ENCODE results near the gene GALE. TPM values are rescaled to one million over a fixed set of nuclear protein-coding genes. Genes with fewer than 3 reads are reported as not detected.

Gene GALE
- total and polyA plus RNA-seq, 2 of the 4 experiments (the other 2 are of a cell fraction) = 31.7 to 39.9 TPM

DNA sequence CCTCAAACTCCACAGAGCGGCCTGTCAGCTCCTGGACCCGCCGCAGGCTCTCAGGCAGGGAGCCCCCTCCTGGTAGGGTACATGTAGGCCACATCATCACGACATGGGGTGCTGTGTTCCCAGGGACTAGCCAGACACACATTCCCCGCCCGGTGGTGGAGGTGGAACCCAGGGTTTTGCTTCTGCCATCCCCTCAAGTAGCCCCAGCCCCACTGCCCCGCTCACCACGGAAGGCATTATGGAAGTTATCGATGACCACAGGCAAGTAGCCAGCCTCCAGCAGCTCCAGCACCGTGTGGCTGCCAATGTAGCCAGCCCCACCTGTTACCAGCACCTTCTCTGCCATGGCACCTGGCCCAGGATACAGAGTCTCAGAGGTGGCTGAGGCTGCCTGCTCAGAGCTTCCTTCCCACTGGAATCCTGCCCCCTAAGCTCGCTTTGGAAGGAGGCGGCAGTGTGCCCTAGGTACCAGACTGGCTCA is 1.9 kb downstream of the GALE start:
- no peaks in the 10 kb centered on the region for H3K27me3 ChIP-seq (ENCODE audit: control insufficient read depth, insufficient read depth, low read length)
- CTCF ChIA-PET = no interaction called here

More for the DNA sequence above, 1.9 kb downstream of the GALE start:
- H4K8ac ChIP-seq (ENCODE audit: low read depth in 2 of 2, low read length in 2 of 2) = peak overlapping the region in 1 of 2 experiments; percentile 96; a peak in 1 of 4 replicates
- no peak overlapping the region for H3K23ac ChIP-seq (ENCODE audit: low read depth, low read length)
- no peak overlapping the region; the same call in 1 of the 2 replicates for H2BK120ac ChIP-seq (ENCODE audit: low read depth, low read length)
- no peak overlapping the region for H3K9ac ChIP-seq (ENCODE audit: low read depth, low read length)
- H3K56ac ChIP-seq (ENCODE audit: extremely low read depth, insufficient read depth, low read length) = no peak overlapping the region
- WGBS, 2 experiments (ENCODE audit: extremely low coverage in 2 of 2, insufficient read length in 1 of 2) = 80% methylated on average over 2 of the region's 12 CpGs; no CpG with 5 or more reads in 1 of the 2 experiments
- H3K18ac ChIP-seq (ENCODE audit: low read depth, low read length) = no peak overlapping the region
- no peak overlapping the region for H3K27ac ChIP-seq (ENCODE audit: insufficient read depth, low read length)
- POLR2A ChIA-PET (ENCODE audit: unreplicated experiment) = no interaction called here
- 0 out of 2 replicates have a peak overlapping the region, but pooled peaks have one; percentile 43 for H2AK5ac ChIP-seq (ENCODE audit: low read depth, low read length)
- H3K14ac ChIP-seq (replicated peaks; ENCODE audit: low read depth, low read length) = no peak overlapping the region
- no peak overlapping the region for H4K5ac ChIP-seq (ENCODE audit: low read depth, low read length)
- in situ Hi-C loops (cut with MboI; ENCODE audit: low sequenced_read_pairs) = no loop called here
- peaks cover 25% of the 10 kb centered on the region for H3K36me3 ChIP-seq (ENCODE audit: control insufficient read depth, insufficient read depth, low read length)
- H3K4ac ChIP-seq (ENCODE audit: low read depth, low read length) = no peak overlapping the region
- H3K9me1 ChIP-seq (ENCODE audit: insufficient read depth, low read length) = peaks cover 6% of the 10 kb centered on the region; the same call in 1 of the 2 replicates
- no peak overlapping the region for H2BK15ac ChIP-seq (ENCODE audit: low read depth, low read length)
- H3K4me1 ChIP-seq (ENCODE audit: control insufficient read depth, insufficient read depth, low read length) = peaks cover 7% of the 10 kb centered on the region; the same call in 1 of the 2 replicates
- no TSS peak for BruUV-seq (replicated peaks)
- H3K4me2 ChIP-seq (ENCODE audit: low read depth, low read length) = no peak overlapping the region
- H2AK9ac ChIP-seq (replicated peaks; ENCODE audit: low read depth, low read length, poor library complexity) = peak overlapping the region; percentile 42
- ATAC-seq (ENCODE audit: low read depth) (no peak), DNase-seq (no peak)
- H2BK20ac ChIP-seq (ENCODE audit: low read depth, low read length) = no peak overlapping the region
- H3K9me3 ChIP-seq (ENCODE audit: control insufficient read depth, insufficient read depth, low read length) = no peaks in the 10 kb centered on the region
- no peak overlapping the region for H3K4me3 ChIP-seq (ENCODE audit: insufficient read depth, low read depth, low read length)
- dilution Hi-C loops (cut with HindIII; ENCODE audit: low sequenced_read_pairs, unreplicated experiment) = no loop called here
- no peak overlapping the region for H2AFZ ChIP-seq (replicated peaks; ENCODE audit: low read length, poor library complexity)
- no peak for TF ChIP-seq POLR2A (IDR thresholded peaks at IDR 0.05; ENCODE audit: low read depth, low read length)
- TF ChIP-seq, protein P1, sequence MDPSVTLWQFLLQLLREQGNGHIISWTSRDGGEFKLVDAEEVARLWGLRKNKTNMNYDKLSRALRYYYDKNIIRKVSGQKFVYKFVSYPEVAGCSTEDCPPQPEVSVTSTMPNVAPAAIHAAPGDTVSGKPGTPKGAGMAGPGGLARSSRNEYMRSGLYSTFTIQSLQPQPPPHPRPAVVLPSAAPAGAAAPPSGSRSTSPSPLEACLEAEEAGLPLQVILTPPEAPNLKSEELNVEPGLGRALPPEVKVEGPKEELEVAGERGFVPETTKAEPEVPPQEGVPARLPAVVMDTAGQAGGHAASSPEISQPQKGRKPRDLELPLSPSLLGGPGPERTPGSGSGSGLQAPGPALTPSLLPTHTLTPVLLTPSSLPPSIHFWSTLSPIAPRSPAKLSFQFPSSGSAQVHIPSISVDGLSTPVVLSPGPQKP (IDR thresholded peaks at IDR 0.05; ENCODE audit: borderline replicate concordance, low read depth, low read length) = no peak
- 0 out of 2 replicates have a peak, but pooled peaks have one; percentile 10 for TF ChIP-seq CTCF (conservative IDR thresholded peaks at IDR 0.05; ENCODE audit: low read depth, low read length)
- no peaks in the 10 kb centered on the region for H4K20me1 ChIP-seq (ENCODE audit: insufficient read depth, low read length)
- intact Hi-C loops (cut with micrococcal nuclease) = no loop called here
- H3K79me1 ChIP-seq (ENCODE audit: low read depth in 1 of 2, low read length in 2 of 2) = peaks cover 17 to 40% of the 10 kb centered on the region in 2 experiments
- H4K91ac ChIP-seq (ENCODE audit: insufficient read depth, low read depth, low read length) = no peak overlapping the region
- no peak overlapping the region for H2BK5ac ChIP-seq (ENCODE audit: low read depth, low read length, poor library complexity, severe bottlenecking)

Measured in IMR-90 (cell line).